Activated naive CD4-positive, alpha-beta T cell treated with anti-CD3 and anti-CD28 coated beads for 36 hours (primary cell): ENCODE data around the gene BDNF. TPM values are rescaled to one million over a fixed set of nuclear protein-coding genes. Genes with fewer than 3 reads are reported as not detected.

Source experiments
- CTCF ChIA-PET: fragments of 350-600 bp; sonication (Branson Sonifier 250); formaldehyde crosslinking; loops from one replicate; lab custom pipeline; 2021; ENCODE audit warnings: antibody characterized with exemption; lab: Charles Lee
- DNase-seq: peaks from one replicate; pipeline ENCODE4 v3.0.0-alpha.2; 2020
- H3K27ac Mint-ChIP-seq: one replicate; pipeline ENCODE4 v1.8.0; 2021; ENCODE audit warnings: mild to moderate bottlenecking, mixed read lengths
- H3K27me3 Mint-ChIP-seq: one replicate; pipeline ENCODE4 v1.8.0; 2021; ENCODE audit warnings: low read depth, mixed read lengths
- H3K36me3 Mint-ChIP-seq: one replicate; pipeline ENCODE4 v1.8.0; 2021; ENCODE audit warnings: low read depth, mixed read lengths
- H3K4me1 Mint-ChIP-seq: one replicate; pipeline ENCODE4 v1.8.0; 2021; ENCODE audit warnings: low read depth, mixed read lengths
- H3K4me3 Mint-ChIP-seq: one replicate; pipeline ENCODE4 v1.8.0; 2021; ENCODE audit warnings: mild to moderate bottlenecking, moderate library complexity, mixed read lengths
- H3K9me3 Mint-ChIP-seq: one replicate; pipeline ENCODE4 v1.8.0; 2021; ENCODE audit warnings: mixed read lengths
- intact Hi-C: fragments of 100-400 bp; cut with micrococcal nuclease; formaldehyde crosslinking; loops from one replicate; pipeline ENCODE4 v1.15.1; 2023
- total RNA-seq, 2 experiments: library from RNA; stranded (reverse); gene quantifications; one replicate each; pipeline ENCODE4 v1.2.3, GENCODE V29; 2021

The BDNF gene
- total RNA-seq, 2 experiments from 2014 or later: not detected

- CTCF ChIA-PET: no interaction called here
- no peak overlapping the region for H3K4me3 Mint-ChIP-seq
- H3K36me3 Mint-ChIP-seq: peaks cover 3% of the 10 kb centered on the region
- no peaks in the 10 kb centered on the region for H3K9me3 Mint-ChIP-seq
- intact Hi-C loops: no loop called here
- no peaks in the 10 kb centered on the region for H3K27me3 Mint-ChIP-seq
- no peak overlapping the region for H3K27ac Mint-ChIP-seq
- DNase-seq: no peak
- no peaks in the 10 kb centered on the region for H3K4me1 Mint-ChIP-seq
Observed at GRCh38 chr11:27618281-27618915, 81.9 kb downstream of the BDNF start.

- DNase-seq: no peak
- intact Hi-C loops: no loop called here
- Mint-ChIP-seq H3K36me3 (peaks cover 3% of the 10 kb centered on the region), H3K9me3 (no peaks in the 10 kb centered on the region), H3K27me3 (no peaks in the 10 kb centered on the region), H3K4me3 (no peak overlapping the region), H3K27ac (no peak overlapping the region), H3K4me1 (no peaks in the 10 kb centered on the region)
- CTCF ChIA-PET: no interaction called here
Observed at GRCh38 chr11:27616711-27617110, 83.5 kb downstream of the BDNF start.

- H3K9me3 Mint-ChIP-seq: no peaks in the 10 kb centered on the region
- CTCF ChIA-PET: no interaction called here
- DNase-seq: no peak
- H3K4me1 Mint-ChIP-seq: no peaks in the 10 kb centered on the region
- H3K27ac Mint-ChIP-seq: no peak overlapping the region
- H3K4me3 Mint-ChIP-seq: no peak overlapping the region
- intact Hi-C loops: no loop called here
- H3K27me3 Mint-ChIP-seq: no peaks in the 10 kb centered on the region
- peaks cover 3% of the 10 kb centered on the region for H3K36me3 Mint-ChIP-seq
Observed at GRCh38 chr11:27615833-27616232, 84.4 kb downstream of the BDNF start.

- no peak overlapping the region for H3K27ac Mint-ChIP-seq
- intact Hi-C loops: no loop called here
Observed at GRCh38 chr11:27614092-27614491, 86.2 kb downstream of the BDNF start.

GRCh38 chr11:27612932-27613880 lies 87.0 kb downstream of the BDNF start:
- Mint-ChIP-seq H3K4me3 (no peak overlapping the region), H3K27me3 (no peaks in the 10 kb centered on the region), H3K4me1 (no peaks in the 10 kb centered on the region), H3K27ac (no peak overlapping the region), H3K9me3 (no peaks in the 10 kb centered on the region), H3K36me3 (peaks cover 3% of the 10 kb centered on the region)
- DNase-seq: no peak
- intact Hi-C loops: no loop called here
- CTCF ChIA-PET: no interaction called here

More at GRCh38 chr11:27614092-27614491, 86.2 kb downstream of the BDNF start:
- peaks cover 3% of the 10 kb centered on the region for H3K36me3 Mint-ChIP-seq
- H3K4me1 Mint-ChIP-seq: no peaks in the 10 kb centered on the region
- CTCF ChIA-PET: no interaction called here
- H3K27me3 Mint-ChIP-seq: no peaks in the 10 kb centered on the region
- H3K9me3 Mint-ChIP-seq: no peaks in the 10 kb centered on the region
- no peak overlapping the region for H3K4me3 Mint-ChIP-seq
- DNase-seq: no peak

GRCh38 chr11:27611947-27612455 lies 88.3 kb downstream of the BDNF start:
- intact Hi-C loops: no loop called here
- H3K4me1 Mint-ChIP-seq: no peaks in the 10 kb centered on the region
- peaks cover 3% of the 10 kb centered on the region for H3K36me3 Mint-ChIP-seq
- H3K4me3 Mint-ChIP-seq: no peak overlapping the region
- CTCF ChIA-PET: no interaction called here
- H3K27me3 Mint-ChIP-seq: no peaks in the 10 kb centered on the region
- DNase-seq: no peak
- H3K9me3 Mint-ChIP-seq: no peaks in the 10 kb centered on the region
- H3K27ac Mint-ChIP-seq: no peak overlapping the region

- CTCF ChIA-PET: no interaction called here
- no peaks in the 10 kb centered on the region for H3K9me3 Mint-ChIP-seq
- no peak overlapping the region for H3K27ac Mint-ChIP-seq
- no peaks in the 10 kb centered on the region for H3K27me3 Mint-ChIP-seq
- H3K4me3 Mint-ChIP-seq: no peak overlapping the region
- DNase-seq: no peak
- H3K36me3 Mint-ChIP-seq: peaks cover 3% of the 10 kb centered on the region
- H3K4me1 Mint-ChIP-seq: no peaks in the 10 kb centered on the region
- intact Hi-C loops: no loop called here
Observed at GRCh38 chr11:27611390-27611789, 88.9 kb downstream of the BDNF start.

- CTCF ChIA-PET: no interaction called here
- peaks cover 3% of the 10 kb centered on the region for H3K36me3 Mint-ChIP-seq
- no peaks in the 10 kb centered on the region for H3K27me3 Mint-ChIP-seq
- H3K9me3 Mint-ChIP-seq: no peaks in the 10 kb centered on the region
- no peak overlapping the region for H3K27ac Mint-ChIP-seq
- no peaks in the 10 kb centered on the region for H3K4me1 Mint-ChIP-seq
- DNase-seq: no peak
- H3K4me3 Mint-ChIP-seq: no peak overlapping the region
- intact Hi-C loops: no loop called here
Observed at GRCh38 chr11:27610946-27611345, 89.3 kb downstream of the BDNF start.

- H3K36me3 Mint-ChIP-seq: peaks cover 3% of the 10 kb centered on the region
- H3K4me3 Mint-ChIP-seq: no peak overlapping the region
- no peak for DNase-seq
- H3K9me3 Mint-ChIP-seq: no peaks in the 10 kb centered on the region
- H3K4me1 Mint-ChIP-seq: no peaks in the 10 kb centered on the region
- intact Hi-C loops: no loop called here
- CTCF ChIA-PET: no interaction called here
- no peak overlapping the region for H3K27ac Mint-ChIP-seq
- H3K27me3 Mint-ChIP-seq: no peaks in the 10 kb centered on the region
Observed at GRCh38 chr11:27610280-27610679, 90.0 kb downstream of the BDNF start.

GRCh38 chr11:27608951-27609350 lies 91.3 kb downstream of the BDNF start:
- Mint-ChIP-seq H3K4me1 (no peaks in the 10 kb centered on the region), H3K27me3 (no peaks in the 10 kb centered on the region), H3K4me3 (no peak overlapping the region), H3K9me3 (no peaks in the 10 kb centered on the region), H3K36me3 (peaks cover 3% of the 10 kb centered on the region), H3K27ac (no peak overlapping the region)
- intact Hi-C loops: no loop called here
- CTCF ChIA-PET: no interaction called here
- DNase-seq: no peak

- no peak for DNase-seq
- intact Hi-C loops: no loop called here
- no peaks in the 10 kb centered on the region for H3K36me3 Mint-ChIP-seq
- CTCF ChIA-PET: no interaction called here
- no peak overlapping the region for H3K27ac Mint-ChIP-seq
- no peak overlapping the region for H3K4me3 Mint-ChIP-seq
- no peaks in the 10 kb centered on the region for H3K4me1 Mint-ChIP-seq
- H3K27me3 Mint-ChIP-seq: no peaks in the 10 kb centered on the region
- no peaks in the 10 kb centered on the region for H3K9me3 Mint-ChIP-seq
Observed at GRCh38 chr11:27605422-27605821, 94.8 kb downstream of the BDNF start.
